NCI-H1694 (cell line): ENCODE data around the gene KRT86.
A peak's percentile ranks its signal among the peaks of the same experiment; 100 is the strongest.
"Not testable (repeated sequence)": the region's sequence is repeated elsewhere in the genome, so short reads cannot be mapped to it uniquely, and the experiment has no call there.

Experiments used
- DNase-seq: peaks from one replicate; lab custom pipeline; 2025; lab: John Stamatoyannopoulos, UW

Gene KRT86

GRCh38 chr12:52267699-52268098 lies 6.7 kb upstream of the KRT86 start:
- no peak for DNase-seq

GRCh38 chr12:52268212-52268611 lies 6.2 kb upstream of the KRT86 start:
- no peak for DNase-seq

GRCh38 chr12:52270541-52271070 lies 3.8 kb upstream of the KRT86 start:
- no peak for DNase-seq

- no peak for DNase-seq
Observed at GRCh38 chr12:52271158-52271557, 3.3 kb upstream of the KRT86 start.

GRCh38 chr12:52275686-52276085 lies 1.2 kb downstream of the KRT86 start:
- no peak for DNase-seq

- DNase-seq, result no peak
Observed at GRCh38 chr12:52277486-52278245, 3.2 kb downstream of the KRT86 start.

GRCh38 chr12:52278575-52279421 lies 4.4 kb downstream of the KRT86 start:
- DNase-seq, result peak; percentile 23

- DNase-seq, result no peak
Observed at GRCh38 chr12:52279422-52280318, 5.2 kb downstream of the KRT86 start.

GRCh38 chr12:52280319-52280795 lies 5.9 kb downstream of the KRT86 start:
- DNase-seq, result no peak

- no peak for DNase-seq
Observed at GRCh38 chr12:52280796-52281560, 6.5 kb downstream of the KRT86 start.

- DNase-seq, result no peak
Observed at GRCh38 chr12:52284562-52285171, 10.2 kb downstream of the KRT86 start.

- DNase-seq, result no peak
Observed at GRCh38 chr12:52285172-52285745, 10.8 kb downstream of the KRT86 start.

- no peak for DNase-seq
Observed at GRCh38 chr12:52285851-52286530, 11.5 kb downstream of the KRT86 start.

- DNase-seq, result not testable (repeated sequence)
Observed at GRCh38 chr12:52286857-52287785, 12.7 kb downstream of the KRT86 start.

- not testable (repeated sequence) for DNase-seq
Observed at GRCh38 chr12:52287816-52288805, 13.7 kb downstream of the KRT86 start.

- not testable (repeated sequence) for DNase-seq
Observed at GRCh38 chr12:52290483-52291134, 16.2 kb downstream of the KRT86 start.
